ENCODE measurements around the gene WDR76. TPM values are rescaled to one million over a fixed set of nuclear protein-coding genes. Genes with fewer than 3 reads are reported as not detected.

WDR76 gene
- total RNA-seq, 4 donors from 2014 or later, result 5.1 to 12.0 (median 8.2) TPM

- Histone ChIP-seq H3K9me3 (no peaks in the 10 kb centered on the region), H3K4me3 (no peak overlapping the region), H3K27ac (replicated peaks in 1 of 4) (no peak overlapping the region), H3K27me3 (peaks cover 0 to 9% (median 0%) of the 10 kb centered on the region in 4 donors), H3K4me1 (peaks cover 0 to 11% (median 0%) of the 10 kb centered on the region in 4 donors), H3K36me3 (no peaks in the 10 kb centered on the region)
- TF ChIP-seq CTCF (IDR thresholded peaks at IDR 0.05), result no peak
- no peak for TF ChIP-seq EP300 (IDR thresholded peaks at IDR 0.05)
- no peak for TF ChIP-seq POLR2A (IDR thresholded peaks at IDR 0.05; ENCODE audit: low read depth)
- TF ChIP-seq POLR2AphosphoS5 (IDR thresholded peaks at IDR 0.05), result no peak
- DNase-seq (ENCODE audit: extremely low spot score), result no peak
- intact Hi-C loops (cut with DNase I), result no loop called here
- 82% methylated on average over 5 of the region's 7 CpGs for WGBS
Observed at GRCh38 chr15:43881944-43882343, 55.1 kb downstream of the WDR76 start.

GRCh38 chr15:43883571-43883970, 56.8 kb downstream of the WDR76 start:
- Histone ChIP-seq H3K36me3 (no peaks in the 10 kb centered on the region), H3K27me3 (peaks cover 0 to 9% (median 0%) of the 10 kb centered on the region in 4 donors), H3K9me3 (no peaks in the 10 kb centered on the region), H3K27ac (replicated peaks in 1 of 4) (no peak overlapping the region), H3K4me3 (no peak overlapping the region), H3K4me1 (peaks cover 0 to 11% (median 0%) of the 10 kb centered on the region in 4 donors)
- 100% methylated on average over 3 of the region's 3 CpGs for WGBS
- no peak for DNase-seq (ENCODE audit: extremely low spot score)
- TF ChIP-seq POLR2A (IDR thresholded peaks at IDR 0.05; ENCODE audit: low read depth), result no peak
- TF ChIP-seq CTCF (IDR thresholded peaks at IDR 0.05), result no peak
- no peak for TF ChIP-seq EP300 (IDR thresholded peaks at IDR 0.05)
- TF ChIP-seq POLR2AphosphoS5 (IDR thresholded peaks at IDR 0.05), result no peak
- intact Hi-C loops (cut with DNase I), result no loop called here

- no peak for TF ChIP-seq POLR2AphosphoS5 (IDR thresholded peaks at IDR 0.05)
- TF ChIP-seq CTCF (IDR thresholded peaks at IDR 0.05), result no peak
- no peak for TF ChIP-seq EP300 (IDR thresholded peaks at IDR 0.05)
- TF ChIP-seq POLR2A (IDR thresholded peaks at IDR 0.05; ENCODE audit: low read depth), result no peak
- no peak for DNase-seq (ENCODE audit: extremely low spot score)
- intact Hi-C loops (cut with DNase I), result no loop called here
Observed at GRCh38 chr15:43886558-43886957, 59.8 kb downstream of the WDR76 start.

GRCh38 chr15:43887901-43888300, 61.1 kb downstream of the WDR76 start:
- WGBS, result 90% methylated on average over 5 of the region's 5 CpGs
- no peak for DNase-seq (ENCODE audit: extremely low spot score)
- intact Hi-C loops (cut with DNase I), result no loop called here
- H3K4me3 ChIP-seq, result no peak overlapping the region
- H3K27ac ChIP-seq (replicated peaks in 1 of 4), result no peak overlapping the region
- no peaks in the 10 kb centered on the region for H3K36me3 ChIP-seq
- peaks cover 0 to 9% (median 0%) of the 10 kb centered on the region in 4 donors for H3K27me3 ChIP-seq
- H3K4me1 ChIP-seq, result peaks cover 0 to 3% (median 0%) of the 10 kb centered on the region in 4 donors
- no peak for TF ChIP-seq POLR2A (IDR thresholded peaks at IDR 0.05; ENCODE audit: low read depth)
- no peak for TF ChIP-seq POLR2AphosphoS5 (IDR thresholded peaks at IDR 0.05)
- no peak for TF ChIP-seq EP300 (IDR thresholded peaks at IDR 0.05)
- TF ChIP-seq CTCF (IDR thresholded peaks at IDR 0.05), result no peak
- H3K9me3 ChIP-seq, result no peaks in the 10 kb centered on the region

More at GRCh38 chr15:43886558-43886957, 59.8 kb downstream of the WDR76 start:
- Histone ChIP-seq H3K9me3 (no peaks in the 10 kb centered on the region), H3K4me1 (peaks cover 0 to under 1% (median 0%) of the 10 kb centered on the region in 4 donors), H3K36me3 (no peaks in the 10 kb centered on the region), H3K27me3 (peaks cover 0 to 9% (median 0%) of the 10 kb centered on the region in 4 donors), H3K27ac (replicated peaks in 1 of 4) (no peak overlapping the region), H3K4me3 (no peak overlapping the region)
- 90% methylated on average over 3 of the region's 4 CpGs for WGBS

GRCh38 chr15:43889042-43889441, 62.2 kb downstream of the WDR76 start:
- Histone ChIP-seq H3K27me3 (peaks cover 0 to 9% (median 0%) of the 10 kb centered on the region in 4 donors), H3K4me1 (peaks cover 6 to 8% (median 7%) of the 10 kb centered on the region in 4 donors), H3K27ac (replicated peaks in 1 of 4) (no peak overlapping the region), H3K36me3 (no peaks in the 10 kb centered on the region), H3K4me3 (no peak overlapping the region), H3K9me3 (no peaks in the 10 kb centered on the region)
- no peak for TF ChIP-seq EP300 (IDR thresholded peaks at IDR 0.05)
- TF ChIP-seq POLR2A (IDR thresholded peaks at IDR 0.05; ENCODE audit: low read depth), result no peak
- no peak for TF ChIP-seq CTCF (IDR thresholded peaks at IDR 0.05)
- TF ChIP-seq POLR2AphosphoS5 (IDR thresholded peaks at IDR 0.05), result no peak
- 92% methylated on average over 3 of the region's 3 CpGs for WGBS
- intact Hi-C loops (cut with DNase I), result no loop called here
- no peak for DNase-seq (ENCODE audit: extremely low spot score)

All from esophagus muscularis mucosa (tissue), 4 donors.